ENCODE measurements around the gene MCL1. TPM values are rescaled to one million over a fixed set of nuclear protein-coding genes. Genes with fewer than 3 reads are reported as not detected.

Gene MCL1
- total RNA-seq, 1 donor from 2014 or later = 268 TPM

- peaks cover 46% of the 10 kb centered on the region for H3K4me1 Mint-ChIP-seq
- peak; percentile 76 for TF ChIP-seq CTCF (IDR thresholded peaks at IDR 0.05; ENCODE audit: unreplicated experiment)
- peak overlapping the region; percentile 80 for H3K4me3 Mint-ChIP-seq
- no peaks in the 10 kb centered on the region for H3K27me3 Mint-ChIP-seq (ENCODE audit: low read depth)
- H3K9me3 Mint-ChIP-seq = no peaks in the 10 kb centered on the region
- H3K36me3 Mint-ChIP-seq = peaks cover 2% of the 10 kb centered on the region
- peak overlapping the region; percentile 100 for H3K27ac Mint-ChIP-seq
- peak; percentile 30 to 80 for DNase-seq (ENCODE audit: low spot score in 2 of 2, unreplicated experiment in 2 of 2)
These were observed 19.4 kb downstream of the MCL1 start for GRCh38 chr1:150560011-150560438.

GRCh38 chr1:150559656-150560010 is 19.8 kb downstream of the MCL1 start:
- Mint-ChIP-seq H3K27me3 (ENCODE audit: low read depth) (no peaks in the 10 kb centered on the region), H3K4me1 (peaks cover 42% of the 10 kb centered on the region), H3K36me3 (peaks cover 2% of the 10 kb centered on the region), H3K27ac (peak overlapping the region; percentile 100), H3K4me3 (no peak overlapping the region), H3K9me3 (no peaks in the 10 kb centered on the region)
- no peak for TF ChIP-seq CTCF (IDR thresholded peaks at IDR 0.05; ENCODE audit: unreplicated experiment)
- no peak for DNase-seq (ENCODE audit: low spot score in 2 of 2, unreplicated experiment in 2 of 2)

DNA sequence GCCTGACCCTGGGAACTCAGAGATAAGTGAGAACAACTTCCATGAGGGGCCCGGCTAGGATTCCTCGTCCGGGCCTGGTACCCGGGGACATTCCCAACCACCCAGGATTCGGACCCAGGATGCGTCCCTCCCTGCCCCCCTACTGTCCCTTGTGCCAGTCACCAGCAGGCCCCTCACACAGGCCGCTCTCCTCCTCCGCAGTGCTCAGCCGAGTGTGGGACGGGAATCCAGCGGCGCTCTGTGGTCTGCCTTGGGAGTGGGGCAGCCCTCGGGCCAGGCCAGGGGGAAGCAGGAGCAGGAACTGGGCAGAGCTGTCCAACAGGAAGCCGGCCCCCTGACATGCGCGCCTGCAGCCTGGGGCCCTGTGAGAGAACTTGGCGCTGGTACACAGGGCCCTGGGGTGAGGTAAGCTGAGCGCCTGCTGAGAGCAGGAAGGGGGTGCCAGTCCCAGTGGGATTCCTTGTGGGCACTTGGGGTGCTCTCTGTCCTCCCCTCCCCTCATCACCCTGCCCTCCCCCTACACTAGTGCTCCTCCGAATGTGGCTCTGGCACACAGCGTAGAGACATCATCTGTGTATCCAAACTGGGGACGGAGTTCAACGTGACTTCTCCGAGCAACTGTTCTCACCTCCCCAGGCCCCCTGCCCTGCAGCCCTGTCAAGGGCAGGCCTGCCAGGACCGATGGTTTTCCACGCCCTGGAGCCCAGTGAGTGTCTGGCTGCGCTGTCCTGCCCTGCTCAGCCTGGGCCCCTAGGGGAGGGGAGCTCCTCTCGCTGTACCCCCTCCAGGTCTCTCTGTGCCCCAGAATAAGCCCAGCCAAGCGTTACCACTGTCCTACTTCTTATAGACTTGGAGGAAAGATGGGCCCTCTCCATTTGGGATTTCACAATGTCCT is 20.4 kb downstream of the MCL1 start:
- Mint-ChIP-seq H3K27ac (no peak overlapping the region), H3K9me3 (no peaks in the 10 kb centered on the region), H3K36me3 (peaks cover 2% of the 10 kb centered on the region), H3K4me3 (no peak overlapping the region), H3K27me3 (ENCODE audit: low read depth) (no peaks in the 10 kb centered on the region), H3K4me1 (peaks cover 39% of the 10 kb centered on the region)
- DNase-seq (ENCODE audit: low spot score in 2 of 2, unreplicated experiment in 2 of 2) = no peak
- no peak for TF ChIP-seq CTCF (IDR thresholded peaks at IDR 0.05; ENCODE audit: unreplicated experiment)

- H3K36me3 Mint-ChIP-seq = peaks cover 2% of the 10 kb centered on the region
- no peak for TF ChIP-seq CTCF (IDR thresholded peaks at IDR 0.05; ENCODE audit: unreplicated experiment)
- no peak for DNase-seq (ENCODE audit: low spot score in 2 of 2, unreplicated experiment in 2 of 2)
- no peak overlapping the region for H3K4me3 Mint-ChIP-seq
- no peaks in the 10 kb centered on the region for H3K27me3 Mint-ChIP-seq (ENCODE audit: low read depth)
- H3K4me1 Mint-ChIP-seq = peaks cover 32% of the 10 kb centered on the region
- H3K27ac Mint-ChIP-seq = no peak overlapping the region
- H3K9me3 Mint-ChIP-seq = no peaks in the 10 kb centered on the region
These were observed 21.1 kb downstream of the MCL1 start for GRCh38 chr1:150558303-150558704.

GRCh38 chr1:150557813-150558212 is 21.6 kb downstream of the MCL1 start:
- Mint-ChIP-seq H3K9me3 (no peaks in the 10 kb centered on the region), H3K4me3 (no peak overlapping the region), H3K27ac (no peak overlapping the region), H3K4me1 (peaks cover 28% of the 10 kb centered on the region), H3K36me3 (peaks cover 2% of the 10 kb centered on the region), H3K27me3 (ENCODE audit: low read depth) (no peaks in the 10 kb centered on the region)
- TF ChIP-seq CTCF (IDR thresholded peaks at IDR 0.05; ENCODE audit: unreplicated experiment) = no peak
- DNase-seq (ENCODE audit: low spot score in 2 of 2, unreplicated experiment in 2 of 2) = no peak

Data from mesothelial cell of epicardium (in vitro differentiated cells).